ENCODE data around the gene GLIS1.

DNA sequence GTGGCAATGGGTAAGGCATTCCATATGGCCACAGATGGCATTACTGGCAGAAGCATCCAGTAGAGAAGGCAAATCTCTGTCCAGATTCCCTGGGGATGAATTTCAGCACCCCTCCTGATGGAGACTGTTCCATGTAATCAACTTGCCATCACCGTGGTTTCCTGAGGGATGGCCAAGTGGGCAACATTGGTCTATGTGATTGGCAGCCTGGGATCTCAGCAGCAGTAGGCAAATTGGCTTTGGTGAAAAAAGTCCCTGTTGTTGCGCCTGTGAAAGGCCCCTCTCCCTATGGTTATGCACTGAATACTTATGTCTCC, 260.5 kb downstream of the GLIS1 start:
- TF ChIP-seq EZH2 (IDR thresholded peaks at IDR 0.05; ENCODE audit: borderline replicate concordance) (no peak), CTCF (IDR thresholded peaks at IDR 0.05; ENCODE audit: poor library complexity) (no peak), EZH2phosphoT487 (IDR thresholded peaks at IDR 0.05; ENCODE audit: low read depth, severe bottlenecking, unreplicated experiment) (no peak)
